MG63 (cell line): Measurements from ENCODE around the gene ATP11C. TPM values are rescaled to one million over a fixed set of nuclear protein-coding genes. Genes with fewer than 3 reads are reported as not detected.
"Not testable (repeated sequence)": the region's sequence is repeated elsewhere in the genome, so short reads cannot be mapped to it uniquely, and the experiment has no call there.

Source experiments
- DNase-seq: peaks from one replicate; pipeline ENCODE4 v3.0.0-alpha.2; 2020
- H3K27me3 ChIP-seq: fragments of 250-450 bp; sonication (Bioruptor Pico); 2 replicates; pipeline ENCODE4 v1.5.1; 2020; ENCODE audit warnings: mild to moderate bottlenecking, moderate library complexity
- H3K36me3 ChIP-seq: fragments of 250-450 bp; sonication (Bioruptor Pico); 2 replicates; pipeline ENCODE4 v1.5.1; 2020; ENCODE audit warnings: mild to moderate bottlenecking, moderate library complexity
- H3K4me3 ChIP-seq: fragments of 250-450 bp; sonication (Bioruptor Pico); 2 replicates; pipeline ENCODE4 v1.5.1; 2020; ENCODE audit warnings: mild to moderate bottlenecking, moderate library complexity
- H3K9me3 ChIP-seq: fragments of 250-450 bp; sonication (Bioruptor Pico); 2 replicates; pipeline ENCODE4 v1.5.1; 2020; ENCODE audit warnings: mild to moderate bottlenecking, moderate library complexity
- total RNA-seq: library from RNA; depleted of rRNA; stranded (reverse); fragments of >200 nt; shearing (Covaris generic); gene quantifications from 2 replicates; pipeline ENCODE4 v1.2.3, GENCODE V29; 2014; ENCODE audit warnings: low replicate concordance

The ATP11C gene
- total RNA-seq, 1 experiment from 2014 or later: 33.0 TPM

GRCh38 chrX:139931646-139932072, 1.2 kb downstream of the ATP11C start:
- DNase-seq: no peak

GRCh38 chrX:139930916-139931645, 1.8 kb downstream of the ATP11C start:
- DNase-seq: peak; percentile 27
- H3K36me3 ChIP-seq: no peaks in the 10 kb centered on the region
- no peaks in the 10 kb centered on the region for H3K27me3 ChIP-seq
- H3K9me3 ChIP-seq: no peaks in the 10 kb centered on the region
- peak overlapping the region; percentile 73 for H3K4me3 ChIP-seq

More at GRCh38 chrX:139931646-139932072, 1.2 kb downstream of the ATP11C start:
- Histone ChIP-seq H3K36me3 (no peaks in the 10 kb centered on the region), H3K27me3 (no peaks in the 10 kb centered on the region), H3K9me3 (no peaks in the 10 kb centered on the region), H3K4me3 (peak overlapping the region; percentile 73)

GRCh38 chrX:139930401-139930800, 2.5 kb downstream of the ATP11C start:
- no peaks in the 10 kb centered on the region for H3K36me3 ChIP-seq
- no peak for DNase-seq
- peak overlapping the region; percentile 73 for H3K4me3 ChIP-seq
- H3K9me3 ChIP-seq: no peaks in the 10 kb centered on the region
- no peaks in the 10 kb centered on the region for H3K27me3 ChIP-seq

GRCh38 chrX:139929876-139930275, 3.0 kb downstream of the ATP11C start:
- no peaks in the 10 kb centered on the region for H3K9me3 ChIP-seq
- peak overlapping the region; percentile 73 for H3K4me3 ChIP-seq
- no peak for DNase-seq

GRCh38 chrX:139924696-139925095, 8.2 kb downstream of the ATP11C start:
- Histone ChIP-seq H3K36me3 (no peaks in the 10 kb centered on the region), H3K27me3 (no peaks in the 10 kb centered on the region), H3K4me3 (no peak overlapping the region), H3K9me3 (no peaks in the 10 kb centered on the region)
- DNase-seq: no peak

More at GRCh38 chrX:139929876-139930275, 3.0 kb downstream of the ATP11C start:
- H3K36me3 ChIP-seq: no peaks in the 10 kb centered on the region
- H3K27me3 ChIP-seq: no peaks in the 10 kb centered on the region

GRCh38 chrX:139924069-139924695, 8.7 kb downstream of the ATP11C start:
- H3K27me3 ChIP-seq: no peaks in the 10 kb centered on the region
- no peak for DNase-seq
- H3K4me3 ChIP-seq: no peak overlapping the region
- no peaks in the 10 kb centered on the region for H3K9me3 ChIP-seq
- H3K36me3 ChIP-seq: no peaks in the 10 kb centered on the region

GRCh38 chrX:139921142-139921541, 11.7 kb downstream of the ATP11C start:
- H3K27me3 ChIP-seq, H3K36me3 ChIP-seq, DNase-seq, H3K4me3 ChIP-seq, H3K9me3 ChIP-seq: not testable (repeated sequence)

GRCh38 chrX:139920316-139920715, 12.5 kb downstream of the ATP11C start:
- Histone ChIP-seq H3K4me3 (no peak overlapping the region), H3K36me3 (no peaks in the 10 kb centered on the region), H3K27me3 (no peaks in the 10 kb centered on the region), H3K9me3 (no peaks in the 10 kb centered on the region)
- DNase-seq: no peak

- no peaks in the 10 kb centered on the region for H3K9me3 ChIP-seq
- H3K36me3 ChIP-seq: no peaks in the 10 kb centered on the region
- H3K27me3 ChIP-seq: no peaks in the 10 kb centered on the region
- H3K4me3 ChIP-seq: no peak overlapping the region
- no peak for DNase-seq
These were observed 18.4 kb downstream of the ATP11C start for GRCh38 chrX:139914421-139914820.

- Histone ChIP-seq H3K4me3 (no peak overlapping the region), H3K36me3 (no peaks in the 10 kb centered on the region), H3K9me3 (no peaks in the 10 kb centered on the region), H3K27me3 (no peaks in the 10 kb centered on the region)
- no peak for DNase-seq
These were observed 23.1 kb downstream of the ATP11C start for GRCh38 chrX:139909712-139910111.

- DNase-seq: no peak
- Histone ChIP-seq H3K9me3 (no peaks in the 10 kb centered on the region), H3K36me3 (no peaks in the 10 kb centered on the region), H3K4me3 (no peak overlapping the region), H3K27me3 (no peaks in the 10 kb centered on the region)
These were observed 25.8 kb downstream of the ATP11C start for GRCh38 chrX:139907078-139907477.

- H3K27me3 ChIP-seq: no peaks in the 10 kb centered on the region
- no peaks in the 10 kb centered on the region for H3K9me3 ChIP-seq
- DNase-seq: no peak
- H3K36me3 ChIP-seq: no peaks in the 10 kb centered on the region
- H3K4me3 ChIP-seq: no peak overlapping the region
These were observed 27.1 kb downstream of the ATP11C start for GRCh38 chrX:139905743-139906142.

- DNase-seq: no peak
- Histone ChIP-seq H3K27me3 (no peaks in the 10 kb centered on the region), H3K4me3 (no peak overlapping the region), H3K36me3 (no peaks in the 10 kb centered on the region), H3K9me3 (no peaks in the 10 kb centered on the region)
These were observed 27.8 kb downstream of the ATP11C start for GRCh38 chrX:139905051-139905450.

GRCh38 chrX:139903210-139903609, 29.6 kb downstream of the ATP11C start:
- DNase-seq: no peak
- no peaks in the 10 kb centered on the region for H3K9me3 ChIP-seq
- no peak overlapping the region for H3K4me3 ChIP-seq
- no peaks in the 10 kb centered on the region for H3K27me3 ChIP-seq
- no peaks in the 10 kb centered on the region for H3K36me3 ChIP-seq

- no peaks in the 10 kb centered on the region for H3K36me3 ChIP-seq
- no peak overlapping the region for H3K4me3 ChIP-seq
- H3K27me3 ChIP-seq: no peaks in the 10 kb centered on the region
- DNase-seq: no peak
- H3K9me3 ChIP-seq: no peaks in the 10 kb centered on the region
These were observed 30.3 kb downstream of the ATP11C start for GRCh38 chrX:139902559-139902958.

- Histone ChIP-seq H3K36me3 (no peaks in the 10 kb centered on the region), H3K4me3 (no peak overlapping the region), H3K27me3 (no peaks in the 10 kb centered on the region), H3K9me3 (no peaks in the 10 kb centered on the region)
- no peak for DNase-seq
These were observed 34.5 kb downstream of the ATP11C start for GRCh38 chrX:139898334-139898733.

GRCh38 chrX:139892512-139892911, 40.3 kb downstream of the ATP11C start:
- Histone ChIP-seq H3K4me3 (no peak overlapping the region), H3K36me3 (no peaks in the 10 kb centered on the region), H3K27me3 (no peaks in the 10 kb centered on the region), H3K9me3 (no peaks in the 10 kb centered on the region)
- no peak for DNase-seq
